Left ventricle myocardium inferior (tissue), 1 donor: ENCODE measurements around the gene VAMP1. TPM values are rescaled to one million over a fixed set of nuclear protein-coding genes. Genes with fewer than 3 reads are reported as not detected.
"Not testable (repeated sequence)": the region's sequence is repeated elsewhere in the genome, so short reads cannot be mapped to it uniquely, and the experiment has no call there.

ENCODE experiments used
- DNase-seq: peaks from one replicate; pipeline ENCODE4 v3.0.0-alpha.2; 2020
- H3K27ac ChIP-seq: fragments of 200-600 bp; replicated peaks from 2 replicates; pipeline ENCODE4 v1.8.0; 2021
- H3K27me3 ChIP-seq: fragments of 200-600 bp; 2 replicates; pipeline ENCODE4 v1.8.0; 2021; ENCODE audit warnings: low read depth
- H3K36me3 ChIP-seq: fragments of 200-600 bp; 2 replicates; pipeline ENCODE4 v1.8.0; 2021
- H3K4me1 ChIP-seq: fragments of 200-600 bp; 2 replicates; pipeline ENCODE4 v1.8.0; 2021
- H3K4me3 ChIP-seq: fragments of 200-600 bp; 2 replicates; pipeline ENCODE4 v1.8.0; 2021; ENCODE audit warnings: mild to moderate bottlenecking, moderate library complexity
- H3K9me3 ChIP-seq: fragments of 200-600 bp; replicated peaks from 2 replicates; pipeline ENCODE4 v1.8.0; 2021
- CTCF ChIP-seq: fragments of 200-600 bp; IDR thresholded peaks from 2 replicates; pipeline ENCODE4 v1.8.0; 2021; ENCODE audit warnings: antibody characterized with exemption, mild to moderate bottlenecking, borderline replicate concordance
- intact Hi-C: fragments of 100-400 bp; cut with micrococcal nuclease; formaldehyde crosslinking; loops from one replicate; pipeline ENCODE4 v1.11.0; 2022
- total RNA-seq: library from RNA; stranded (reverse); fragmentation: NEBNext Ultra II Directional; extraction: Animal tissue kit (Norgen Biotek cat#: 25700); gene quantifications from one replicate; pipeline ENCODE4 v1.2.1, GENCODE V29; 2021
- donor health status: DM: no; HTN: yes; CAD: no; lungs with severe emphysema.

The VAMP1 gene
- total RNA-seq, 1 donor from 2014 or later = 4.2 TPM

- Histone ChIP-seq H3K4me3 (peak overlapping the region; percentile 98), H3K9me3 (no peaks in the 10 kb centered on the region), H3K36me3 (peaks cover 41% of the 10 kb centered on the region), H3K4me1 (peaks cover 37% of the 10 kb centered on the region), H3K27ac (no peak overlapping the region), H3K27me3 (no peaks in the 10 kb centered on the region)
- no peak for TF ChIP-seq CTCF
- intact Hi-C loops = no loop called here
- no peak for DNase-seq
These were observed 24.5 kb upstream of the VAMP1 start for GRCh38 chr12:6494968-6495367.

- Histone ChIP-seq H3K27me3 (no peaks in the 10 kb centered on the region), H3K36me3 (peaks cover 36% of the 10 kb centered on the region), H3K9me3 (no peaks in the 10 kb centered on the region), H3K4me3 (peak overlapping the region; percentile 98), H3K27ac (peak overlapping the region; percentile 100), H3K4me1 (peaks cover 37% of the 10 kb centered on the region)
- TF ChIP-seq CTCF = no peak
- intact Hi-C loops = no loop called here
- no peak for DNase-seq
These were observed 23.8 kb upstream of the VAMP1 start for GRCh38 chr12:6494258-6494743.

- DNase-seq = peak; percentile 95
- TF ChIP-seq CTCF = peak; percentile 64
- Histone ChIP-seq H3K9me3 (no peaks in the 10 kb centered on the region), H3K4me3 (peak within 1 kb of the TSS; percentile 98), H3K36me3 (peaks cover 30% of the 10 kb centered on the region), H3K27ac (peak within 1 kb of the TSS; percentile 100), H3K27me3 (no peaks in the 10 kb centered on the region), H3K4me1 (peaks cover 37% of the 10 kb centered on the region)
- intact Hi-C loops = no loop called here
These were observed 23.2 kb upstream of the VAMP1 start, which contains the start of gene NCAPD2 for GRCh38 chr12:6493497-6494257. Gene NCAPD2, plus strand, starts transcription at chr12:6494102. Its CDS starts 997 bp downstream, at chr12:6495099.

GRCh38 chr12:6492838-6493496, 22.5 kb upstream of the VAMP1 start, which contains the start of gene MRPL51:
Gene MRPL51, minus strand, starts transcription at chr12:6493262. Its CDS starts 126 bp downstream, at chr12:6493136.
- peak within 1 kb of the TSS; percentile 98 for H3K4me3 ChIP-seq
- DNase-seq = peak; percentile 97
- H3K9me3 ChIP-seq = no peaks in the 10 kb centered on the region
- no peaks in the 10 kb centered on the region for H3K27me3 ChIP-seq
- H3K36me3 ChIP-seq = peaks cover 22% of the 10 kb centered on the region
- H3K4me1 ChIP-seq = peaks cover 37% of the 10 kb centered on the region
- TF ChIP-seq CTCF = no peak
- H3K27ac ChIP-seq = peak within 1 kb of the TSS; percentile 100
- intact Hi-C loops = no loop called here

GRCh38 chr12:6490673-6491072, 20.2 kb upstream of the VAMP1 start:
- H3K4me1 ChIP-seq = peaks cover 35% of the 10 kb centered on the region
- intact Hi-C loops = not testable (repeated sequence)

GRCh38 chr12:6489449-6489848, 19.0 kb upstream of the VAMP1 start:
- H3K27me3 ChIP-seq = no peaks in the 10 kb centered on the region
- no peak overlapping the region for H3K27ac ChIP-seq
- DNase-seq = no peak
- H3K4me3 ChIP-seq = no peak overlapping the region
- no peak for TF ChIP-seq CTCF
- H3K36me3 ChIP-seq = peaks cover 11% of the 10 kb centered on the region
- intact Hi-C loops = no loop called here
- H3K4me1 ChIP-seq = peaks cover 23% of the 10 kb centered on the region
- no peaks in the 10 kb centered on the region for H3K9me3 ChIP-seq

More at GRCh38 chr12:6490673-6491072, 20.2 kb upstream of the VAMP1 start:
- not testable (repeated sequence) for DNase-seq, H3K4me3 ChIP-seq, H3K27me3 ChIP-seq, H3K27ac ChIP-seq, H3K9me3 ChIP-seq
- peaks cover 11% of the 10 kb centered on the region for H3K36me3 ChIP-seq
